ENCODE results near the gene PLPPR1. TPM values are rescaled to one million over a fixed set of nuclear protein-coding genes. Genes with fewer than 3 reads are reported as not detected.

Gene PLPPR1
- total RNA-seq, 1 donor from 2014 or later: 5.0 TPM

GRCh38 chr9:101201630-101202029 is 173.1 kb downstream of the PLPPR1 start:
- no peak overlapping the region for H3K4me3 ChIP-seq
- no peaks in the 10 kb centered on the region for H3K27me3 ChIP-seq
- intact Hi-C loops (cut with DNase I): no loop called here
- no peak for TF ChIP-seq CTCF (IDR thresholded peaks at IDR 0.05)
- H3K27ac ChIP-seq: no peak overlapping the region
- no peaks in the 10 kb centered on the region for H3K9me3 ChIP-seq
- ATAC-seq (peak; percentile 45), DNase-seq (no peak)
- H3K4me1 ChIP-seq: no peaks in the 10 kb centered on the region
- H3K36me3 ChIP-seq: no peaks in the 10 kb centered on the region

- DNase-seq: no peak
- intact Hi-C loops (cut with DNase I): no loop called here
- ATAC-seq: no peak
- TF ChIP-seq CTCF (IDR thresholded peaks at IDR 0.05): no peak
- Histone ChIP-seq H3K4me3 (no peak overlapping the region), H3K4me1 (no peaks in the 10 kb centered on the region), H3K27ac (no peak overlapping the region), H3K36me3 (no peaks in the 10 kb centered on the region), H3K27me3 (no peaks in the 10 kb centered on the region), H3K9me3 (no peaks in the 10 kb centered on the region)
Observed at GRCh38 chr9:101209670-101210069, 181.1 kb downstream of the PLPPR1 start.

- ATAC-seq (no peak), DNase-seq (no peak)
- H3K27ac ChIP-seq: no peak overlapping the region
- no peak overlapping the region for H3K4me3 ChIP-seq
- H3K27me3 ChIP-seq: no peaks in the 10 kb centered on the region
- TF ChIP-seq CTCF (IDR thresholded peaks at IDR 0.05): no peak
- no peaks in the 10 kb centered on the region for H3K4me1 ChIP-seq
- intact Hi-C loops (cut with DNase I): no loop called here
- no peaks in the 10 kb centered on the region for H3K36me3 ChIP-seq
- H3K9me3 ChIP-seq: no peaks in the 10 kb centered on the region
Observed at GRCh38 chr9:101212661-101213060, 184.1 kb downstream of the PLPPR1 start.

- H3K27ac ChIP-seq: no peak overlapping the region
- DNase-seq (no peak), ATAC-seq (no peak)
- intact Hi-C loops (cut with DNase I): no loop called here
- H3K9me3 ChIP-seq: no peaks in the 10 kb centered on the region
- no peaks in the 10 kb centered on the region for H3K27me3 ChIP-seq
- TF ChIP-seq CTCF (IDR thresholded peaks at IDR 0.05): no peak
- no peak overlapping the region for H3K4me3 ChIP-seq
- no peaks in the 10 kb centered on the region for H3K4me1 ChIP-seq
- no peaks in the 10 kb centered on the region for H3K36me3 ChIP-seq
Observed at GRCh38 chr9:101219030-101219429, 190.5 kb downstream of the PLPPR1 start.

- no peak for TF ChIP-seq CTCF (IDR thresholded peaks at IDR 0.05)
- intact Hi-C loops (cut with DNase I): no loop called here
- no peak for ATAC-seq
Observed at GRCh38 chr9:101220341-101220740, 191.8 kb downstream of the PLPPR1 start.

GRCh38 chr9:101225271-101225670 is 196.7 kb downstream of the PLPPR1 start:
- intact Hi-C loops (cut with DNase I): no loop called here
- Histone ChIP-seq H3K9me3 (no peaks in the 10 kb centered on the region), H3K4me3 (no peak overlapping the region), H3K36me3 (no peaks in the 10 kb centered on the region), H3K27me3 (no peaks in the 10 kb centered on the region), H3K4me1 (no peaks in the 10 kb centered on the region), H3K27ac (no peak overlapping the region)
- no peak for TF ChIP-seq CTCF (IDR thresholded peaks at IDR 0.05)
- ATAC-seq (no peak), DNase-seq (no peak)

More at GRCh38 chr9:101220341-101220740, 191.8 kb downstream of the PLPPR1 start:
- H3K27me3 ChIP-seq: no peaks in the 10 kb centered on the region
- no peaks in the 10 kb centered on the region for H3K36me3 ChIP-seq
- no peak overlapping the region for H3K27ac ChIP-seq
- no peaks in the 10 kb centered on the region for H3K4me1 ChIP-seq
- no peak overlapping the region for H3K4me3 ChIP-seq
- no peaks in the 10 kb centered on the region for H3K9me3 ChIP-seq
- DNase-seq: no peak

Measured in upper lobe of right lung (tissue), 1 donor.